Measurements from ENCODE around the gene ZNF79.
A peak's percentile ranks its signal among the peaks of the same experiment; 100 is the strongest.

Gene ZNF79

DNA sequence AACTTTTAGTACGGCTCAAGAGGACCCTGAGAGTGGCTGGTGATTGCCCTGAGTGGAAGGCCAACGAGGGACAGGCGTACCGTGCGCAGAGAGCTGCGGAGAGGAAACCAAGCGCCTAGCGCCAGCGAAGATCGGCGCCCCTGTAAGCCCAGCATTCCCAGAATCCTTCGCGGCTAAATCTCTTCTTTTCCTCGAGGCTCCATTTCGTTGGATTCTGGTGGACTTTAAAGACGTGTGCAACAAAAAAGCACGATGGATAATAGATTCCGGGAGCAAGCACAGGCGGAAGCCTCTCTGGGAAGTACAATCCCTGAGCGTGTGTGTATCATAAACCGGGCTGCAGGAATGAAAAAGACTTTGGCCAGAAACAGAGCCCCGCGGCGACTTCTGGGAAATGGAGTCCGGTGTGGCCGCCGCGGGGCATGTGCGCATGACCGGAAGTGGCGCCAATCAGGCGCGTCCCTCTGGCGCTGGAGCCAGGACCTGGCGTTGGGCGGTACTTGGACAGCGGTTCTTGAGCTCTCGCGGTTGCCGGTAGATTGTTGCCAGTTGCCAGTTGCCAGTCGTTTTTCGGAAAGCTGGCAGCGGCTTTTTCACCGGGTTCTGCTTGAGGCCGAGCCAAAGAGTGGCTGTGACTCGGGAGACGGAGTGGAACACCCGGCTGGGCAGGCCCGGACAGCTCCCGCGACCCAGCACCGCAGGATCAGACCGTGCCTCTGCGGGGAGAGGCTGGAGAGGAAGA is at the start of gene ZNF79:
Gene ZNF79 (plus strand): TSS at position 449 of the 742 bp plus-strand sequence. CDS start 406 bp downstream, outside the sequence.
- DNase-seq (ENCODE audit: low read depth), result peak; percentile 91

DNA sequence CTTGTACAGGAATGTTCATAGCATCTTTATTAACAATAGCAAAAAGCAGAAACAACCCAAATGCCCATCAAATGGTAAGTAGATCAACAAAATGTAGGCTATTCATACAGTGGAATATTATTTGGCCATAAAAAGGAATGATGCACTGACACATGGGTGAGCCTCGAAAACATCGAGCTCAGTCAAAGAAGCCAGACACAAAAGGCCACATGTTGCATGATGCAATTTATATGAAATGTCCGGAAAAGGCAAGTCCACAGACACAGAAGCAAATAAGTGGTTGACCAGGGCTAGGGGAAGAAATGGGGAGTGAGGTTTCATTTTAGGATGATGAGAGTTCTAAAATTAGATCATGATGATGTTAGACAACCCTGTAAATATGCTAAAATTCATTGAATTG is 43.7 kb upstream of the ZNF79 start:
- no peak for DNase-seq (ENCODE audit: low read depth)

DNA sequence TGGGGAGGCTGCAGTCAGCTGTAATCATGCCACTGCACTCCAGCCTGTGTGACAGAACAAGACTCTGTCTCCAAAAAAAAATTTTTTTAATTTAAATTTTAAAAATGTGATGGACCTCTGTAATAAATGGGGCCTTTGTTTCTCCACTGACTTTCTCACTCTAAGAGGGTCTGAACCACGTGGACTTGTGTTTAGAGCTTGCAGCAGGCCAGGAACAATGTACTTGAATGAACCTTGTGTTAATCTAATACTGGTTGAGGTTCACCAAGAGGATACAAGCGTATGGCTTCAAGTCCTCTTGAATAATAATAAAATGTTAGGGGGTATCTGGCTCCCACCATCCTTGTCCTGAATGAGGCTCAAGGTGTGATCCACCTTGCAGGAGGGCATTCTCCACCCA is 41.6 kb upstream of the ZNF79 start:
- no peak for DNase-seq (ENCODE audit: low read depth)

DNA sequence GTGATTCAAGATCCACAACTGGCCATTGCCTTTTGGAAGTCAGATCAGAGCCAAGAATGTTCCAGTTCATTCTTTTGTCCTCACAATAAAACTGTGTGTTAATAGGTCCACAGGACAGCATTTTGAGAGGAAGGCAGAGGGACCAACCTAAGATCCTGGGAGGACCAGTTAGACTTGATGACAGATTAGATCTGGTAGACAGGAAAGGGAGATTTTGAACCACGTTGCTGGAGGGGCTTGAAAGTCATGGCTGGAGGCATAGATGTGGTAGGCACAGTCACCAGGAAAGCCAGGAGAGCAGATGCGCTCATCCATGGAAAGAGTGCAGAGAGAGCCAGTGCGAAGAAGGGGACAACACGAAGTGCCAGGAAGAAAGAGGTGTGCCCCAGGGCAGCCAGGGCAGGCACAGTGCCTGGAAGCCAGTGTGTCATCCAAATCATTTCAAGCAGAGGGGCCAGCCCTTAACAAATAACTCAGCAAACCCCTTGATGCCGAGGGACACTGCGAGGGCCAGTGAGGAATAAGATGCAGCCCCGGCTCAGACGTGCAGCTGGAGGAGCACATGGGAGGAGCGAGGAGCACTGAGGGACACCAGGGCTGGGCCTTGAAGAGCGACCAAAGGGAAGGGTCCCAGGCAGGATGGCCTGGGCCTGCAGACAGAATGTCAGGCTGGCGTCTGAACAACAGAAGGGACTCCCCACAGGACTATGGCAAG is 40.0 kb upstream of the ZNF79 start:
- DNase-seq (ENCODE audit: low read depth), result no peak

DNA sequence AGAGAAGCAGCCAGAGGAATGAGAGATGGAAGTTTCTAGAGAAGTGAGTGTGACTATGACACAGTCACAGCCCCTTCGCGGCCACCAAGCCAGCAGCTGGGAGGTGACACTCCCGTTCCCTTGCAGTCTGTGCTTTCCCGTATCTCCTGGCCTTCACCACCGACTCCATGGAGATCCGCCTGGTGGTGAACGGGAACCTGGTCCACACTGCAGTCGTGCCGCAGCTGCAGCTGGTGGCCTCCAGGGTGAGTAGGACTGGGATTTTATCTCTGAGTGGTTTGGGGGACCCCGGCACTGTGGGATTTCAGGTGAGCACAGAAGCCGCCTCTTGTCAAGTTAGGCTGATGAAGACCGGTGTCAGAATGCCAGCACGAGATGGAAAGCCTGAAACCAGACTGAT is 39.3 kb upstream of the ZNF79 start:
- no peak for DNase-seq (ENCODE audit: low read depth)

DNA sequence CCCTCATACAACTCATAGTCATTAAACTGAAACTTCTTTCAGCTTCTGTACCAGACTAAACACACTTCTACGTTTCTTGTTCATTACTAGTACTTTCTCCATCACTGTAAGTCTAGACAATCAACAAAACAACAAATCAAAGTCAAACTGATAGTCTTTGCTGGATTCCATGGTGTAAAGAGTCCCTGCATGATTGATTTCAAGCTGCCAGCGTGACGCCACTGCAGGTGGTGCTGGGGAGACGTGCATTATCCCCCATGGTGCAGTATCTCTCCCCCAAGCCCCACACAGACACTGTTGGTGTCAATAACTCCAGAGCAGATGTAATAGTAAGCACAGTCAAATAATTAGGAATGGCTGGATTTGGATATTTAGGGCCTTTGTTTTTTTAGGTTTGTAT is 37.9 kb upstream of the ZNF79 start:
- no peak for DNase-seq (ENCODE audit: low read depth)

DNA sequence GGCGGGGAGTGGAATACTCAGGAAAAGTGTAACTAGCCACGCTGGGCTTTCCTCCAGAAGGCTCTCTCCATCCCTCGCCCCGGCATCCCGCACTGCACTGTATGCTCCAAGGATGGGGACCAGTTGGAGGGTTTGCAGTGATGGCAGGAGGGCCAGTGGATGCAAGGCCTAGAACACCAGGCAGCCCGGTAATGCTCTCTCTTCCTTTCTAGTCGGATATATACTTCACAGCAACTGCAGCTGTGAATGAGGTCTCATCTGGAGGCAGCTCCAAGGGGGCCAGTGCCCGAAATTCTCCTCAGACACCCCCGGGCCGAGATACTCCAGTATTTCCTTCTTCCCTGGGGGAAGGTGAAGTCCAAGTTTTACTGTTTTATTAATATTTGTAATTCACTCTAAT is 37.2 kb upstream of the ZNF79 start:
- no peak for DNase-seq (ENCODE audit: low read depth)

DNA sequence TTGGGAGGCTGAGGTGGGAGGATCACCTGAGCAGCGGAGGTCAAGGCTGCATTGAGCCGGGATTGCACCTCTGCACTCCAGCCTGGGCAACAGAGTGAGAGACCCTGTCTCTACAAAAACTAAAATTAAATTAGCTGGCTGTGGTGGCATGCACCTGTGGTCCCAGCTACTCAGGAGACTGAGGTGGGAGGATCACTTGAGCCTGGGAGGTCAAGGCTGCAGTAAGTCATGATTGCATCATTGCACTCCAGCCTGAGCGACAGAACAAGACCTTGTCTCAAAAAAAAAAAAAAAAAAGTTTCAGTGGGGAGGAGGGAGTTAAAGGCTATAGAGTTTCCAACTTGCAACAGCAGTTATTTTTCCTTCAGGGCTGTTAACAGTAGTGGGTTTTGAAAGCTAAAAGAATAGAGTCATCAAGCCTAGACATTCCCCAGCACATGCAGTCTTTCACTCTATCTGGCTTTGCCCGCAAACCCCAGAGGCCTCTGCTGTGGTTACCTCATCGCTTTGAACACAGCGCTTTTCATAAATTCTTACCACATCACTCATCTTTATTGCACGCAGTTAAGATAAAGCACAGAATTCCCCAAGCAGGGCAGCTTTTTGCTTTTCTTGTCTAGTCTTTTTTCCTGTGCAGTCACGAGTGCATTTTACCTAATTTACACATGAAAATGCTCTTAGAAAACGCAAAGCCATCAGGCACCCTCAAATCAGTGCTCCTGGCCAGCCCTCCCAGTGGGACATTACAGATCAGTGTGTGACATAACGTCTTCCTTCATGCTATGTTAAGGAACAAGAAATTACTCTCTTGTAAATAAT is 35.9 kb upstream of the ZNF79 start:
- DNase-seq (ENCODE audit: low read depth), result peak; percentile 89

DNA sequence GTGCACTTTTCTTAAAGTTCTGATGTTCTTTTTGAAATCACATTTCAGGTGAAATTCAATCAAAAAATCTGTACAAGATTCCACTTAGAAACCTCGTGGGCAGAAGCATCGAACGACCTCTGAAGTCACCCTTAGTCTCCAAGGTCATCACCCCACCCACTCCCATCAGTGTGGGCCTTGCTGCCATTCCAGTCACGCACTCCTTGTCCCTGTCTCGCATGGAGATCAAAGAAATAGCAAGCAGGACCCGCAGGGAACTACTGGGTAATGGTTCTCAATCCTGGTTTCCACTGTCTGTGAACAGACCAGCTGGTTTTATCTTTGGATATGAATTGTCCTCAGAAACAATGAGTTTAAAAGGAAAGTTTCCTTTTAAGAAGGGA is 35.3 kb upstream of the ZNF79 start:
- no peak for DNase-seq (ENCODE audit: low read depth)

DNA sequence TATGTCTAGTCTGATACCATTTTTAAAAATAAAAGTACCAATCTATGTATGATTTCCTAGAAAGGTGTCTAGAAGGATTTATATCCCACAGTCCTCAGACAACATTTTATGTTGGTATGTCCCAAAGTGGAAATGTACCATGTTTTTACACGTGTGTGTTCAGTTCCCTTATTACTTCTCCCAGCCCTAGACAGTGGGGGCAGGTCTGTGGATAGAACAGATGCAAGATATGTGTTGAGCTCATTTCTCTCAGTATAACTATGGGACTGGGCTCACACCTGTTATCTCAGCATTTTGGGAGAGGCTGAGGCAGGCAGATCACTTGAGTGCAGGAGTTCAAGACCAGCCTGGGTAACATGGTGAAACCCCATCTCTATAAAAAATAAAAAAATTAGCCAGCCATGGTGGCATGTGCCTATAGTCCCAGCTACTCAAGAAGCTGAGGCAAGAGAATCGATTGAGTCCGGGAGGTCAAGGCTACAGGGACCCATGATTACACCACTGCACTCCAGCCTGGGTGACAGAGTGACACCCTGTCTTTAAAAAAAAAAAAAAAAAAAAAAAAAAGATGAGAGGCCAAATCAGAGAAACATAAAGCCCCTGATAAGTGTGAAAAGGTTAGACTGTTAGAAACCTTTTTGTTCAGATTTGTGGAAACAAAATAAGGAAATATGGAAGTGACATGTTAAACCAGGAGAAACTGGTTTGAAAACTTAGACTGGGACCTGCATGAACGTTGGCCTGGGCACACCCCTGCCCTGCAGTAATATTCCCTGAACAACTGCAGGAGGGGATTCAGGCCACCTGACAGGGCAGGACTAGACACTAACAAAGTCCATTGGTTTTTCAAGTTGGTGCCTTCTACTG is 34.6 kb upstream of the ZNF79 start:
- DNase-seq (ENCODE audit: low read depth), result no peak

DNA sequence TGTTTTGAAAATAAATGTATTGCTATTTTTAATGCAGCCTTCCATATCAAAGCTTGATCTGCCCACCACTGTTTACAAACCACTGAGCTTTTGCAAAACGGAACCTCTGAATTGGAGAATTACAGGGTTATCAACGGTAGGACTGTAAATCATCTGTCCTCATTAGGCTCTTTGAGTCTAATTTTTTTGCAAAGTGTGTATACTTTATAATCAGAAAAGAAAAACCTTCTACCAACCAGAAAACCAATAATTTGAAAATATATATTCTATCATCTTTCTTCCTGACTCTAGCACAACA is 34.0 kb upstream of the ZNF79 start:
- no peak for DNase-seq (ENCODE audit: low read depth)

DNA sequence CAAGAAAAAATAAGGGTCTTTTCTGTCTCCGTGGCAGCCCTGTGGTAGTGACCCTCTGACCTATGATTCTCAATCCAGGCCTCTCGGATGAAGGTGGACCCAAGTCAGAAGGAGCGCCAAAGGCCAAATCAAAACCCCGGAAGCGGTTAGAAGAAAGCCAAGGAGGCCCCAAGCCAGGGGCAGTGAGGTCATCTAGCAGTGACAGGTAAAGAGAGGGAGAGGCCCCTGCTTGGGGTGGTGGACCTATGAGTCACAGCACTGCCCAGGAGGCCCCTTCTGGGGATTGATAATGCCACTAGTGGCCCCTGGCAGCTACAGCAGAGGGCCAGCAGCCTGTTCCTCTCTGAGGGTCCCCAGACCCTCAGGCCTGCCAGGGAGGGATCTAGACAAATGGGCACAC is 33.6 kb upstream of the ZNF79 start:
- no peak for DNase-seq (ENCODE audit: low read depth)

DNA sequence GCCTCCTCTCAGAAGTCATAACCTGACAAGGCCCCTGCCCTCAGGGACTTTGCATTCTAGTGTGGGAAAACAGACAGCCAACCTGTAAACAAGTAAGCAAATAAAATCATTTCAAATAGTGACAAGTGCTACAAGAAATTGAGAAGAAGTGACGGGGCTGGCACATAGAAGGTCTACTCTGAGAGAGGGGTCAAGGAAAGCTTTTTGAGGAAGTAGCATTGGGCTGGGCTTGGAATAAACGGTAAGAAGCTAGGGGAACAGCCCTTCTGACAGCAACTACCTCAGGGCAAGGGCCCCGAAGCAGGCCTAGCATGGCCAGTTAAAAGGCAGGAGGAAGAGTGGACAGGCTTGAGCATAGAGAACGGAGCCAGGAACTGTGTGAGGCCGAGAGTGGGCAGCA is 32.0 kb upstream of the ZNF79 start:
- no peak for DNase-seq (ENCODE audit: low read depth)

DNA sequence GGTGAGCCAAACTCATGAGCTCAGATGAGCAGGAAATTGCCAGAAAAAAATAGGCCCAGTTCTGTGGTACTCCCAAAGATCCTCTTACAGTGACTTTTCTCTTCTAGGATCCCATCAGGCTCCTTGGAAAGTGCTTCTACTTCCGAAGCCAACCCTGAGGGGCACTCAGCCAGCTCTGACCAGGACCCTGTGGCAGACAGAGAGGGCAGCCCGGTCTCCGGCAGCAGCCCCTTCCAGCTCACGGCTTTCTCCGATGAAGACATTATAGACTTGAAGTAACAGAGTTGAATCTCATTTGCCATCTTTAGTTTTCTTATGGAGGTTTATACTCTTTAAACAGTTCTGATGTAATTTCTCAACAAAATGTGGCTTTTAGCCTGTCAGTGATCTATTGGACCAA is 31.2 kb upstream of the ZNF79 start:
- DNase-seq (ENCODE audit: low read depth), result no peak

DNA sequence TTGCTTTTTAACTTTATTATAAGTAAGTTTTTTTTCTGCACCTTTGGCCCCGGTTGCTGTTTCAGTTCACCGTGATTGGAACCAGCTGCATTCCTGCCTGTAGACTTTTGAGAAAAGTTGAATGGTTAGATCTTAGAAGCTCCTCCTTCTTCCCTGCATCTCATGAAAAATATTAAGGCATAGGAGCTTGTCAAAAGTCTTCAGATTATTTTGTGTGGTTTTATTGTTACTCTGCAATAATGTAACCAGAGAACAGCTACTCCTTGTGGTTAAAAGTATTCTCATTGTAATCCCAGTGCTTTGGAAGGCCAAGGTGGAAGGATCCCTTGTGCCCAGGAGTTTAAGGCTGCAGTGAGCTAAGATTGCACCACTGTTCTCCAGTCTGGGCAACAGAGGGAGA is 30.5 kb upstream of the ZNF79 start:
- peak; percentile 26 for DNase-seq (ENCODE audit: low read depth)

DNA sequence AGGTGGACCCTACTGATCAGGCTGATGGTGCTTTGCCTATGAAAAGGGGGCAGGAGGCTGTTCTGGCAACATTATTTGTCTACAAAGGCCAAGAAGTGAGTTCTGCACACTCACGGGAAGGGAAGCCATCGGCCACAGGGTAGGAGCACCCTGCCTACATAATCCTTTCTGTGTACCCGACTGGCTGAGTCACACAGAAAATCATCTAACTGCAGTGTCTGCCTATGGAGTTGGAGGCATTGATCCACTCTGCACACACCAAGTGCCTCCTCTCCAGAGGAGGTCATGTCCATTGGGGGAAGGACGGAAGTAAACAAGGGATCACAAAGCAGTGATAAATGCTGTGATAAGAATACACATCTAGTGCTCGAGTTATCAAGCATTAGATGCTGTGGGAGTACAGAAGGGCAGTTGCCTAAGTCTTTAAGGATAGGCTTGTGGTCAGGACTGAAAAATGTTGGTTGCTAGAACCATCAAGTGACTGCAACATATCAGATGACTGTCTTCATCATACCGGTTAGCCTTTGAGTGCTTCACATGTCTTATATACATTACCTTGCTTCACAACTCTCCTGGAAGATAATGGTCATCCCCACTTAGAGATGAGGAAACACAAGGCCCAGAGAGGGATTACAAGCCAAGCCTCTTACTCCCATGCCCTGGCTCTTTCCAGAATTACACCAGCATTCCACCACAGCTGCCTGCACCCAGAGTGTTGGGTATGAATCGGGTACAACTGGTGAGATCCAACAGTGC is 28.5 kb upstream of the ZNF79 start:
- DNase-seq (ENCODE audit: low read depth), result no peak

DNA sequence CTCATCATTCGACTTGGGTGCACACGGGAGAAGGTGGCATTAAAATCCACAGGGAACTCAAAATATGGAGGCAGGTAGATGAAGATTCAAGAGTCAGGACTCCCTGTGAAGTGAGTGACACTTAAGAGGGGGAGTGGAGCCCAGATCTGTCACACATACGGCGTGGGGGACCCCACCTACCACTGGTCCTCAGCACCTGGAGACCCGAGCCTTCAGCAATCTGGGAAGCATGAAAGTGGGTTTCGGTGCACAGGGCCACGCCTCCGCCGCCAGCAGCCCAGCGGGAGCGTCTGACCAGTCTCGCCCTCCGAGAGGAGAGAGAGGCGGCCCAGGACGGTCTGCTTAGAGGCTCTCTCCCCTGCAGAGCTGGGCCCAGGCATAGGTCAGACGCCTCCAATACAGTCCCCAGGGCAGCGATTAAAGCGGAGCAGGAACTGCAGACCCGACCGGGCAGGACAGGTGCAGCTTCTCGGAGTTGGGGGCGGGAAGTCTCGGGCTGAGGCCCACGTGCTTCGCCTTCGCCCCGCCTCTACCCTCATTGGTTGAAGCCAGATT is 27.9 kb upstream of the ZNF79 start:
- DNase-seq (ENCODE audit: low read depth), result no peak

DNA sequence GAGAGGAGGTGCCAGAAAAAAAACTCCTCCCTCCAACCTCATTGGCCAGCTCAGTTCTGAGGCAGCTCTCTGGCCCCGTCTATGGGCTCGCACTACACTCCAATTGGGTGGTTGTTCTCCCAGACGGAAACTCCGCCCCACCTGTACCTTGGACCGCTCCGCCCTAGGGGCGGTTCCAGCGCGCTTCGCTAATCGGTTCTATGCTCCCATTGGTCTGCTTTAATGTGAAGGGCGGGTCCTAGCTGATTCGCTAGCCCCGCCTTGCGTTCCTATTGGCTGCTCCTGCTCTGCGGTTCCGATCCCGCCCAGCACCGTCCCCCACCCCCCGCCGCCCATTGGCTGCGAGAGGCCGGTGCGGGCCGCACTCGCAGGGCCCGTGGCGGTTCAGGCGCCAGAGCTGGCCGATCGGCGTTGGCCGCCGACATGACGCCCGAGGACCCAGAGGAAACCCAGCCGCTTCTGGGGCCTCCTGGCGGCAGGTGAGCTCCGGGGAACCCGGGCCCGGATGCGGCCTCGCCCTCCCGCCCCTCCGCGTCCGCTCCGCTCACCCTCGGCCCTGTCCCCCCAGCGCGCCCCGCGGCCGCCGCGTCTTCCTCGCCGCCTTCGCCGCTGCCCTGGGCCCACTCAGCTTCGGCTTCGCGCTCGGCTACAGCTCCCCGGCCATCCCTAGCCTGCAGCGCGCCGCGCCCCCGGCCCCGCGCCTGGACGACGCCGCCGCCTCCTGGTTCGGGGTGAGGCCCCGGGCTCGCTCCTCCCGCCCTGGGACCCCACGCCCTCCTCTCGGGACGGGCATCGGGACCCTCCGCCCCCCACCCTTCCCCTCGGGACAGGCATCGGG is 27.2 kb upstream of the ZNF79 start, which contains the start of gene SLC2A8:
Gene SLC2A8 (plus strand): TSS at position 362 of the 838 bp plus-strand sequence. CDS start 62 bp downstream, at position 424.
- DNase-seq (ENCODE audit: low read depth), result peak; percentile 96

DNA sequence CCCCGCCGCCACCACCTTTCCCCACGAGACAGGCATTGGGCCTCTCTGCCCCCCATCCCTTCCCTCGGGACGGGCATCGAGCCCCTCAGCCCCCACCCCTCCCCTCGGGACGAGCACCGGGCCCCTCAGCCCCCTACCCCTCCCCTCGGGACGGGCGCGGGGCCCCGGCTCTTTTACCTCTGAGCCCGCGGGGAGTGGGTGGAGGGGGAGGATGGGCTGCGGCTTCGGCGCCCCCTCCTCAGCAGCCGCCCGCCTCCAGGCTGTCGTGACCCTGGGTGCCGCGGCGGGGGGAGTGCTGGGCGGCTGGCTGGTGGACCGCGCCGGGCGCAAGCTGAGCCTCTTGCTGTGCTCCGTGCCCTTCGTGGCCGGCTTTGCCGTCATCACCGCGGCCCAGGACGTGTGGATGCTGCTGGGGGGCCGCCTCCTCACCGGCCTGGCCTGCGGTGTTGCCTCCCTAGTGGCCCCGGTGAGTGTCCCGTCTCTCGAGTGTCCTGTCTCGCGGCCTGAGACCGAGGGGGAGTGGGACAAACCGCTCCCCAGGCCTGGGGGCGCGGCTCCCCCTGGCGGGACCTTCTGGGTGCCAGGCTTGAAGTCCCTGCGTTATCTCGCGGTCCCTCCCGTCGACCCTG is 26.4 kb upstream of the ZNF79 start:
- DNase-seq (ENCODE audit: low read depth), result peak; percentile 8

DNA sequence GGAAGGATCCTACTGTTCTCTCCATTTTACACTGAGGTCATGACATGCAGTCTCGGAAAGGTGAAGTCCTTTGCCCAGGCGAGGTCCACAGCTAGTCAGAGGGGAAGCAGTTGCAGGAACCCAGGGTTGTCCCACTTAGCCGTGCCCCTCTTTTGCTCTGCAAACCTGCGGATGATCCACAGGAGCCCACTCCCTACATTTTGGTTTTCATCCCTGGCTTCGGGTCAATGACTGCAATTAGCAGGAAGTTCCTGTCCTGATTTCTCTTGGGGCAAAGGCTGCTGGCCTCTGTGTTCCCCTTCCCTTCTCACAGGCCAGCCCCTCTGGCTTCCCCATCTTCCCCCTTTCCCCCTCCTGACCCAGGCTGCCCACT is 25.9 kb upstream of the ZNF79 start:
- DNase-seq (ENCODE audit: low read depth), result no peak
